Thyroid gland (tissue), 4 donors: ENCODE data around the gene HAAO. TPM values are rescaled to one million over a fixed set of nuclear protein-coding genes. Genes with fewer than 3 reads are reported as not detected.

Source experiments
- DNase-seq, 2 donors: peaks; one replicate each; pipeline ENCODE4 v3.0.0-alpha.2; 2019
- H3K27ac ChIP-seq, 3 donors: fragments of 200-600 bp; sonication (generic); 1 replicate in 2 of 3; 2 replicates in 1 of 3; pipeline ENCODE4 v1.5.1; 2016 to 2019; ENCODE audit warnings: mild to moderate bottlenecking in 1 of 3, moderate library complexity in 1 of 3
- H3K27me3 ChIP-seq: fragments of 200-600 bp; sonication (generic); one replicate; pipeline ENCODE4 v1.5.1; 2019
- H3K36me3 ChIP-seq, 2 donors: fragments of 200-600 bp; sonication (generic); one replicate each; pipeline ENCODE4 v1.5.1; 2016 to 2019
- H3K4me1 ChIP-seq, 2 donors: fragments of 200-600 bp; sonication (generic); one replicate each; pipeline ENCODE4 v1.5.1; 2017 to 2019
- H3K4me3 ChIP-seq, 3 donors: fragments of 200-600 bp; sonication (generic); replicated peaks in 1 of 3; 1 replicate in 2 of 3; 2 replicates in 1 of 3; pipeline ENCODE4 v1.5.1; 2016; ENCODE audit warnings: mild to moderate bottlenecking in 1 of 3
- H3K9me3 ChIP-seq: fragments of 200-600 bp; sonication (generic); one replicate; pipeline ENCODE4 v1.5.1; 2017
- CTCF ChIP-seq, 6 experiments: fragments of 200-600 bp in 3 of 6; fragments of 450-650 bp in 3 of 6; sonication (generic) in 3 of 6; IDR thresholded peaks; one replicate each; pipeline ENCODE4 v1.5.1; 2016 to 2019; ENCODE audit warnings: antibody characterized with exemption in 6 of 6, mild to moderate bottlenecking in 2 of 6, inconsistent platforms in 1 of 6, moderate library complexity in 1 of 6
- POLR2A ChIP-seq, 2 donors: fragments of 450-650 bp; IDR thresholded peaks; one replicate each; pipeline ENCODE4 v1.6.1; 2017; ENCODE audit warnings: antibody characterized with exemption in 2 of 2, mild to moderate bottlenecking in 2 of 2, moderate library complexity in 1 of 2
- WGBS, 2 donors: methylation state at CpG; one replicate each; pipeline ENCODE4 v1.1.5; 2017; 5-methylcytosine and 5-hydroxymethylcytosine counted together
- intact Hi-C: fragments of 100-400 bp; cut with DNase I; formaldehyde crosslinking; loops from one replicate; pipeline ENCODE4 v1.15.1; 2023
- total RNA-seq, 4 donors: library from RNA; depleted of rRNA; stranded (reverse); fragments of >200 nt; gene quantifications; one replicate each; pipeline ENCODE4 v1.2.3, GENCODE V29; 2016

Gene HAAO
- total RNA-seq, 4 donors from 2014 or later, result 2.2 to 6.8 (median 3.9) TPM

DNA sequence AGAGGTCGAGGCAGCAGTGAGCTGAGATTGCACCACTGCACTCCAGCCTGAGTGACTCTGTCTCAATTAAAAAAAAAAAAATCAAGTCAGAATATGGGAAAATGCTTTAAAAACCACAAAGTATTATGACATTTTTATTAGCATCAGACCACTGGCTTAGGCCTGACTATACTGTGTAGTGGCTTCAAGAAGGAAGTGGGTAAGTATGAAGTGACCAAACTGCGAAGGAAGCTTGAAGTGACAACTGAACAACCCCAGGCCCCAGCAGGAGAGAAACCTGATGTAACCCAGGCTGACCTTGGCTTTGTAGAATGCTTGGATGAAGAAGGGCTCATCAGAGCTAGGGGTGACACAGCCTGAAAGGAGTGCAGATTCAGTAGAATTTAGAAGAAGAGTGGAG lies 21.4 kb upstream of the HAAO start:
- Histone ChIP-seq H3K36me3 (no peaks in the 10 kb centered on the region), H3K9me3 (no peaks in the 10 kb centered on the region), H3K27me3 (no peaks in the 10 kb centered on the region), H3K4me3 (no peak overlapping the region), H3K4me1 (peaks cover 6 to 12% of the 10 kb centered on the region in 2 donors), H3K27ac (no peak overlapping the region)
- TF ChIP-seq POLR2A (IDR thresholded peaks at IDR 0.05) (no peak), CTCF (IDR thresholded peaks at IDR 0.05) (no peak)
- DNase-seq, result no peak
- 88 to 94% methylated on average over 2 of the region's 2 CpGs for WGBS, 2 donors
- intact Hi-C loops, result no loop called here

DNA sequence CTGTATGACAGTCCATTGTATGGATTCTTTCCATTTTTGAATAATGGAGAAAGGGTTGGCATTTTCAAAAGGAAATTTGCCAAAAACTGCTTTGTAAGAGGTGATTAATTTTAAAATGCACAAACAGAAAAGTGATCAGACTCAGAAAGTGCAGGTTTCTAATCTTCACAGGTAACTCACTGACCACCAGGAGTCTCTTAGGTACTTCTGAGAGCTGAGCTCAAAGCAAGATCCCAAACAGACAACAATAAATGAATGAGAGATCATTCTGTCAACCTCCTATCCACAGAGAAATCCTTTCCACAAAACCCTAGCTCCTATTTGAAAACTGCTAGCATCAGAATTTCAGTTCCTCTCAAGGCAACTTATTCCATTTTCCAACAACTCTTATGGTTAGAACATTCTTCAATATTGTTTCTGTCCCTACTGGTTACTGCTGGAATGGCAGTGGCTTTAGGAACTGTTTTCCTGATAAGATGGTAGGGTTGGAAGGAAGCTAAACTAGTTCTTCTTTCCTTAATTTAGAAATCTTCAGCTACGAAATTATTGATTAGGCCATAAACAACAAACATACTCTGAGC lies 20.6 kb upstream of the HAAO start:
- peaks cover 6 to 13% of the 10 kb centered on the region in 2 donors for H3K4me1 ChIP-seq
- intact Hi-C loops, result no loop called here
- H3K27ac ChIP-seq, result no peak overlapping the region
- no peaks in the 10 kb centered on the region for H3K36me3 ChIP-seq
- no peak for DNase-seq
- TF ChIP-seq CTCF (IDR thresholded peaks at IDR 0.05), result peak in 5 of 6 experiments; percentile 31 to 63 (median 56)
- TF ChIP-seq POLR2A (IDR thresholded peaks at IDR 0.05), result no peak
- WGBS, 2 donors, result 0 to 43% methylated on average over 1 of the region's 1 CpG
- H3K27me3 ChIP-seq, result no peaks in the 10 kb centered on the region
- H3K9me3 ChIP-seq, result no peaks in the 10 kb centered on the region
- no peak overlapping the region for H3K4me3 ChIP-seq

DNA sequence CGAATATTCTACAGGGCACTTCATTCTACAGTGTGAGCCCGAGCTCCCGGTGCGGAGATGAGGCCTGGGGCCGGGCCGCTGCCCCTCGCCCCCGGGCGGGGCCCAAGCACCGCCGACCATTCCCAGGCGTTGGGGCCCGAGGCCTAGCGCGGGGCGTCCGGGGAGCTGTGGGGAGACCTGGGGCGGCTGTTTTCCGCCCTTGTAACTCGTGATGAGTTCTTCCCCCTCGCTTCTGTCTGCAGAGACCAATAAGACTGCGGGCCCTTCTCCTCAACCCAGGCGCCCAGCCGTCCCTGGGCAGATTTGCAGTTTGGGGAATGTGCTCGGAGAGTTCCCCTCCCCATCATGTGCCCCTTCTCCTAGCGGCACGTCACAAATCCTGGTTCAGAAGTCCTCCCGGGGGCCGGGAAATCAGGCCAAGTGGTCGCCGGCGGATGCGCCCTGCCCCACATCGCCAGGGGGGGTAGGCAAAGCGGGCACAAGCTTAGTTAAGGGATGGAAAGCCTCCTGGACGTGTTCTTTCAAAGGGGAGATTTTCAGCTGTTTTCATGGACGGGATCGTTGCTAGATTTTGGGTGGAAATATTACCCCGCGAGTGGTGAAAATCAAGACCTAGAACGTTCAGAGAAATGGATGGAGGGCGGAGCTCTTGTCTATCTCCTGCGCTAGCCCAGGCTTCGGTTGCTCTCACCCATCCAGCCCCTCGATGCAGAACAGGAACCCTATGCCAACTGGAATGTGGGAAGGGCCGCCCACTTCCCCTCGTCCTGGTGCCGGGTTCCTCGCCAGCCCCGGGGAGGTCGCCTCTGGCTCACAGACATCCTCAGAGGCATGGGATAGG lies 18.8 kb upstream of the HAAO start:
- TF ChIP-seq POLR2A (IDR thresholded peaks at IDR 0.05), result peak in 1 of 2 donors; percentile 44
- no peak for TF ChIP-seq CTCF (IDR thresholded peaks at IDR 0.05)
- H3K4me1 ChIP-seq, result peaks cover 6 to 13% of the 10 kb centered on the region in 2 donors
- peak overlapping the region; percentile 17 to 53 (median 41) for H3K4me3 ChIP-seq
- H3K27ac ChIP-seq, result peak overlapping the region; percentile 98 to 99 (median 99)
- no peaks in the 10 kb centered on the region for H3K27me3 ChIP-seq
- DNase-seq, result peak; percentile 57 to 66
- no peaks in the 10 kb centered on the region for H3K9me3 ChIP-seq
- no peaks in the 10 kb centered on the region for H3K36me3 ChIP-seq
- 5 to 8% methylated on average over 29 of the region's 51 CpGs for WGBS, 2 donors
- intact Hi-C loops, result no loop called here

- H3K36me3 ChIP-seq, result no peaks in the 10 kb centered on the region
- DNase-seq, result peak; percentile 92 to 95
- TF ChIP-seq POLR2A (IDR thresholded peaks at IDR 0.05) (peak in 1 of 2 donors; percentile 83), CTCF (IDR thresholded peaks at IDR 0.05) (no peak)
- no peaks in the 10 kb centered on the region for H3K9me3 ChIP-seq
- peak overlapping the region; percentile 26 to 53 (median 41) for H3K4me3 ChIP-seq
- intact Hi-C loops, result no loop called here
- peak overlapping the region; percentile 98 to 99 (median 99) for H3K27ac ChIP-seq
- WGBS, 2 donors, result 0 to 5% methylated on average over 17 to 28 of the region's 83 CpGs
- H3K27me3 ChIP-seq, result no peaks in the 10 kb centered on the region
- peaks cover 6 to 13% of the 10 kb centered on the region in 2 donors for H3K4me1 ChIP-seq
Observed at GRCh38 chr2:42810121-42810970, 18.0 kb upstream of the HAAO start.
